Activated CD4-positive, alpha-beta T cell treated with anti-CD3 and anti-CD28 coated beads, Interleukin-2, Interleukin-6, amounts not matched to agents 100 ng/mL and 50 ng/mL, durations not matched to agents 16 hours and 8 hours (primary cell): ENCODE results near the gene PC.

Source experiments
- DNase-seq: peaks from one replicate; pipeline ENCODE4 v3.0.0-alpha.2; 2020

Gene PC

DNA sequence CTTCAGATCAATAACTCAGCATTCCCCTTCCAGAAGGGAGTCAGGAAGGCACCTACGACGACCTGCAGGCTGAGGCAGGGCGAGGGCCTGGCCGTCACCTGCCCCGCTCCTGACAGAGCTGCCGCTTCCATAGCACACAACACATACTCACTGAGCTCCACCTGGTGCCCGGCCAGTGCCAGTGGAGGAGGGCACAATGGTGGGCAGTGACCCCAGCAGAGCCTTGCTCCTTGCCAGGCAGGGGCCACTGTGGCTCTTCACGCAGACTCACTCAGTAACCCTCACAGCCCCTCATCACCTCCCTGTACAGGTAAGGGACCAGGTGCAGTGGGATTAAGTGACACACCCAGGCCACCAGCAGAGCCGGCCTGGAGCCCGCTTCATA is 76.7 kb downstream of the PC start:
- DNase-seq = no peak

DNA sequence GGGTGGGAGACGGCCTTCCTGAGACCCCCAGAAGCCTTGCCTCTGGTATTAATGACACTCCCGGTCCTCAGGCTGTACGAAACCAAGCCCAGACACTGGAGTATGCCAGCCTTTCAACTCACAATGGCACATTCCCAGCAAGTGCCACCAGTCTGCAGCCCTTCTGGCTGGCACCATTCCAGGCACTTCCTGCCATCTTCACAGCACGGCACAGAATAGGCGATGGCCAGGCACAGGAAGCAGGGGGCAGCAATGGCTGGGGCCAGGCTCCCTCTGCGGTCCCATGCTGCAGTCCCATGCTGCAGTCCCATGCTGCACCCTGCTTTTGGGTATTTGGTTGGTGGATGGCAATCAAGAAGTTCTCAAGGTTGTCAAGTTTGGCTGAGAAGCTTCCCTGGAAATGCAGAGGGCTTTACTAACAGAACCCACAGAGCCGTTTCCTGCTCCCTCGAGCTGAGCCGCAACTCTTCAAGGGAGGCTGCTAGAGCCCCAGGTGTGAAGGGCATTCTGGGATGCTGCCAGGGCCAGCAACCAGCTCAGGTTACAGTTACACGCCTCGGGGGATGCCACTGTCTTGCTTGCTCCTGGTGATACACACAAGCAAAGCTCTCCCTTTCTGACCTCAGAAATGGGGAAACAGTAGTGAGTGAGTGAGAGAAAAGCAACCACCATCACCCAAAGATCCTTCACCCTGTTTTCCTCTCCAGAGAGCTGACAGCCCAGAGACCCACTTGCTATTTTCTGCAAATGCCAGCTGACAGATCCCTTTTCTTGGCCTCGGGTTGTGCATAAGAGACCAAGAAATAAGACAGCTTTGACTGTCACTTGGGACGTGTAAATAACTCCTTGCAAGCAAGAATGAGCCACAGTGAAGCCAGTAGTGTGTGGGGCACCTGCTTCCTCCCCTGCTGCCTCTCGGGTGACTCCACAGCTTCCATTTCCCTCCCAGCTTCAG is 77.4 kb downstream of the PC start:
- DNase-seq = no peak

DNA sequence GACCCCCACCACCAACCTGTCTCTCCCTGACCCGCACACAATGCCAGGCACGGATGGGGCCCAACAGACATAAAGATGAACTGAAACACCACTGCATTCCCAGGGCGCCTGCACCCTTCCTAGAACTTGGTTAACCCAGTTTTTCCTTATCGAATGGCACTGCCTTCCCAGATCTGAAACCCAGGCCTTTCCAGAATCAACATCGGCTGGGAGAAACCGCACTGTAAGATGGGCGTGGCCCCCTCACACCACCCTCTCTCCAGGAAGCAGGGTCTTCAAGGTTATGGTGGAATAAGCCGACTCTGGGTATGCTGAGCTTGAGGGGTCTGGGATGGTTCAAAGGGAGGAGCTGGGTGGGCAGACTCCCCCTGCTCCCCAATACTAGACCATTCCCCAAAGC is 78.2 kb downstream of the PC start:
- DNase-seq = no peak

DNA sequence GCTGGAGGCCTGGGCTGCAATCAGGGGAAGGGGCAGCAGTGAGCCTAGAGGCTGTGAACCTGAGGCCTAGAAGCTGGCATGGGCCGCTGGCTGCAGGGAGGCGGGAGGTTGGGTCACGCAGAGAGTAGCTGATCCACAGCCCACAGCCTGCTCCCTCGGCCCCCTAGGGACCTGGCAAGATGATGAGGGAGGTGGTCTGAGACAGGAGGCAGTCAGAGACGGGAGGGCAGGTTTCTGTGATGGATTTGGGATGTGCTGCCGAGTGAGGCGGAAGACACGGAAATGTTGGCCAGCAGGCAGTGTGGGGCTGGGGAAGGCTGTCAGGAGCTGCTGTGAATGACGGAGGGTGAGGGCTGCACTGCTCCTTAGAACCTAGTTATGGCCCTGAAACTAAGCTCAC is 78.6 kb downstream of the PC start:
- no peak for DNase-seq

DNA sequence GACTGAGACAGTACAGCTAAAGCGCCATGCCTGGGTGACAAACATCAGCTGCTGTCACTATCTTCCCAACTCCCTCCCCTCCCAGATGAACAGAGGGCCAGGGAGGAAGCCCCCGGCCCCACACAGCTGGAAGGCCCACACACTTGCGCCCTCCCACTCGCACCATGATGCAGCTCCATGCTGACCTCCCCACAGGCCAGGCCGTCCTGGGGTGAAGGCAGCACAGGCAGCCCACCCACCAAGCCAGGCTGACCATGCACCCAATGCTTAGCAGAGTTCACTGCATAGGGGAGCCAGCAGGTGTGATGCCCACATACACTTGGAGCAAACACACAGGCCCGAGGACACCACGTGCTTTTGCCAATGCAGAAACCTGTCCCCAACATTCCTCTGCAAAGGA is 79.2 kb downstream of the PC start:
- DNase-seq = no peak

DNA sequence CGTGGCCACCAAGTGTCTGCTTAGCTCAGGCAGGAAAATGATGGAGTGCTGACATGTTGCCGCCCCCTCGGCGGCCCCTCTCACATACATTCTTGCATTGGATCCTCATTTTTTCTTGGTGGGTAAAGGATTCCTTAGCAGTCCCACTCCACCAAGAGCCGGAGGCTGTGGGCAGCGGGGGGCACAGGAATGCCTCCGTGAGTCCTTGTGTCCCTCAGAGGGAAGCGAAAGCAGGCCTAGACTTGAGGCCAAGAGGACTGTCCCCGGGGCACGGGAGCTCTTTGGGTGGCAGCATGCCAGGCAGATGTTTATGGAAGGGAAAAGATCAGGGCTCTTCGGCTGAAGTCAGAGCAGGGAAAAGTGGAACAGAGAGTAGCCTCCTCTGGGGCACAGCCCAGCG is 79.7 kb downstream of the PC start:
- no peak for DNase-seq

DNA sequence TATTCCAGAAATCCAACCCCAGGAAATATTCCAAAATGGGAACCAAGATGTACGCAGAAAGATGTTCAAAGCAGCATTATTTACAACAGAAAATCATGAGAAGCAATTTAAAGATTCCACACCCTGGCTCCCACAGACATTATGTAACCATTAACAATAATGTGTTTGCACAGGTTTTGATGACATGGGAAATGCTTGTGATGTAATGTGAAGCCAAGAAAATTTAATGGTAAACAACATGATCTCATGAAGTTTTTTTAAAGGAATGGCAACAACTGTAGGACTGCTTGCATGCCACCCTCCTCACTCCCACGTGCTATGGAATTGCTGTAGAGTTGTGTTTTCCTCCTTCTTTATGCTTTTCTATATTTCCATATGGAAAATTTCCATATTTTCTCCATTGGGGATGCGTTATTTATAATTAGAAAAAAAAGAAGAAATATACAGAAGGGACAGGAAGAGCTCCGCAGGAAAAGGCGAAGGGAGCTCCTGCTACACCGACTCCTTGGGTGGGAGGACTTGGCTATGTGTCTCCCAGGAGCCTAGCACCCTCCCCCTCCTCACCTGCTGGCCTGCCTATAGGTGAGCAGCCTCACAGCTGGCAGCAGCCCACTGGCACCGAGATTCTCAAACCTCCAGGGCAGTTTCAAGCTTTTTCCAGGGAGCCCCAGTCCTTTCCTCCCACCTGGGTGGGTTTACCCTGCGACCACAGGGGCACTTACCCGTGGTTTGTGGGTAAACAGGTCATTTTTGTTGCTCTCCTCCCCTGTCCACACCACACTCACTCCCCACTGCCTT is 80.4 kb downstream of the PC start:
- no peak for DNase-seq

DNA sequence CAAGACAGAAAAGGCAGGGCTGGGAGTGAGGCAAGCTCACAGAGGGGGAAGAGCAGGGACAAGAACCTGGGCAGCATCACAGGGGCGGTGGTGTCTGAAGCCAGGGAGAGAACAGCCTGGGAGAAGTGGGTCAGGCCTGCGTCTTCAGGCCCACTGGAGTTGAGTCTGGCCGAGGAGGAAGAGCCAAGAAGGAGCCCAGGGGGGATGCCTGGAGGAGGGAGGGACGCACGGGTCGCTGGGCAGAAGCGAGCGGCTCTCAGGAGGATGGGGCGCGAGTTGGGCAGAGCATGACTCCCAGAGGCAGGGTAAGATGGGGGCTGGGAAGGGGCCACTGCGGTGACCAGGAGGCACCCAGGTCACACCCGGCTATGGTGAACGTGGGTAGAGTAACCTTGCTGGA is 82.8 kb downstream of the PC start:
- no peak for DNase-seq

DNA sequence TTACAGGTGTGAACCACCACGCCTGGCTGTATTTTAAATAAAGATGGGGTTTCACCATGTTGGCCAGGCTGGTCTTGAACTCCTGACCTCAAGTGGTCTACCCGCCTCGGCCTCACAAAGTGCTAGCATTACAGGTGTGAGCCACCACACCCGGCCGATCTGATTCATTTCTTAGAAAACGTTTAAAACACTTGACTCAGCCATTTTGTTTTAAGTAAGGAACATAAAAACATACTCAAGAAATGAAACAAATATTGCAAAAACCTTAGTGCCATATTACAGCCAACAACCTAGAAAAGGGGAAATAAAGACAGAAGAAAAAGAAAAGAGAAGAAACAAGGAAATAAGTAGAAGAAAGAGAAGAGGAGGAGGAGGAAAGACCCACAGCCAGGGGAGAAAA is 84.0 kb downstream of the PC start:
- DNase-seq = no peak

DNA sequence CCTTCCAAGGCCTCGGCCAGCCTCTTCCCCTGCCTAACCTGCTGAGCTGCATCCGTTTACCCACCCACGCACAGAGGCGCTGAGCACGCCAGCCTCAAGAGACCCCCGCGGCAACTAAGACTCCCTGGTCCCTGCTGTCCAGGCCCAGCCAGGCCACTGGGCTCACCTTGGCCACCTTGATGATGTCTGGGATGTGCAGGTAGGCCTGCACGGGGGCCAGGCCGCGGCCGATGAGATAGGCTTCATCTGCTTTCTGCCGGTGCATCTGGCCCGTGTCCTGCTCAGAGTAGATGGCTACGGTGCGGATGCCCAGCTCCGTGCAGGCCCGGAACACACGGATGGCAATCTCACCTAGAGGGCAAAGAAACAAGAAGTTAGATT is 86.7 kb downstream of the PC start:
- DNase-seq = no peak

DNA sequence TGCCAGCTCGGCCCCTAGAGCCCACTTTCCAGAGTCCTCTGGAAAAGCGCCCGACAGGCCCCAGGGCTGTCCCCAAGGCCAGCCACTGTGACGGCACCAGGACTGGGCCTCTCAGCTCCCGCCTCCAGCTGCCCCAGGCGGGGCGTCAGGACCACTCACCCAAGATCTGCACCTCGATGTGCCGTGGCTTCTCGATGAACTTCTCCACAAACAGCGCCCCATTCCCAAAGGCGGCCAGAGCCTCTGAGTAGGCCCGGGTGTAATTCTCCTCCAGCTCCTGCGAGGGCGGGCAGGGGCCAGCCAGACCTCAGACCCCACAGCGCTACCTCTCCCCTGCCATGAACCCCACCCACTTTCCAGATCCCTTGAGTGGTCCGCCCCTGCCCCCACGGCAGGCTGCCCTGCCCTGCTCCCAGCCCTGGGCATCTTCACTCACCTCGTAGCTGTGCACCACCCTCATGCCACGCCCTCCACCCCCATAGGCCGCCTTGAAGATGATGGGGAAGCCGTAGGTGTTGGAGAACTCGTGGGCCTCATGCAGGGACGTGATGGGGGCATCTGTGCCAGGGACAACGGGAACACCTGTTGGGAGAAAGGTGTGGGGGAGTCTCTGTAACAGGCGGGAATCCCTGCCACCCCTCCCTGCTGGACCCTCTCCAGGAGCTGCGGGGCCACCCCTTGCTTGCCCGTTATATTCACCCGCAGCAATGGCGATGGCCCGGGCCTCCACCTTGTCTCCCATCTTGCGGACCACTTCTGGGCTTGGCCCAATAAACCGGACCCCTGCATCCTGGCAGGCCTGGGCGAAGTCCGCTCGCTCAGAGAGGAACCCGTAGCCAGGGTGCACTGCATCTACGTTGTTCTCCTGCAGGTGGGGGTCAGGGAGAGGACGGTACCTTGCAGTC is 87.3 kb downstream of the PC start:
- no peak for DNase-seq

DNA sequence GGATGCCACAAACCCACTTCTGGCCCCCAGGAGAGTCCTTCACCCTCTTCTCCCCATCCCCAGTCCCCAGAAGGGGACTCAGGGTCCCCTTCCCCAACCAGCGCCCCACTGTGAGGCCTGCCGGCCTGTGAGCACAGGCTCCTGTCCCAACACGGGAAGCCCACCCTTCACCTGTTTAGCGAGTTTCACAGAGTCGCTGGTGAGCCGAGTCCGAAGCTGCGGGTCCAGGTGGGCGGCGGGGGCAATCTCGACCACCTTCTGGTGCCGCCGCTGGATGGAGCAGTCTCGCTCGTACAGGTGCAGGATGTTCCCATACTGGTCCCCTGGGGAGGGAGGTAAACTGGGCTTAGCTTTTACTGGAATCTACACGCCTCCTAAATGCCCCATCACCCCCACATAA is 88.1 kb downstream of the PC start:
- no peak for DNase-seq

DNA sequence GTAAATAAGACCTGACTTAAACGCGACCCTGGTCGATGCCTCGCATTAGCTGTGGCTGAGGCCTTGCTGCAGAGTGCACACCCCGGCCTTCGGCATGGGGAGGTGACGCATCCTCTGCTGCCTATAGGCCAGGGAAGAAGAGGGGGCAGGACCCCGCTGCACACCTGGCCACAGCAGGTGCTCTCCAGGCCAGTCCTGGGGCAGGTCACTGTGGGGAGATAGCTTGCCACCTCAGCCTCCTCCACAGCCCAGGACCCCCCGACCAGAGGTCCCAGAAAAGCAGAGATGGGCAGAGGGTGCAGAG is 88.7 kb downstream of the PC start:
- no peak for DNase-seq

DNA sequence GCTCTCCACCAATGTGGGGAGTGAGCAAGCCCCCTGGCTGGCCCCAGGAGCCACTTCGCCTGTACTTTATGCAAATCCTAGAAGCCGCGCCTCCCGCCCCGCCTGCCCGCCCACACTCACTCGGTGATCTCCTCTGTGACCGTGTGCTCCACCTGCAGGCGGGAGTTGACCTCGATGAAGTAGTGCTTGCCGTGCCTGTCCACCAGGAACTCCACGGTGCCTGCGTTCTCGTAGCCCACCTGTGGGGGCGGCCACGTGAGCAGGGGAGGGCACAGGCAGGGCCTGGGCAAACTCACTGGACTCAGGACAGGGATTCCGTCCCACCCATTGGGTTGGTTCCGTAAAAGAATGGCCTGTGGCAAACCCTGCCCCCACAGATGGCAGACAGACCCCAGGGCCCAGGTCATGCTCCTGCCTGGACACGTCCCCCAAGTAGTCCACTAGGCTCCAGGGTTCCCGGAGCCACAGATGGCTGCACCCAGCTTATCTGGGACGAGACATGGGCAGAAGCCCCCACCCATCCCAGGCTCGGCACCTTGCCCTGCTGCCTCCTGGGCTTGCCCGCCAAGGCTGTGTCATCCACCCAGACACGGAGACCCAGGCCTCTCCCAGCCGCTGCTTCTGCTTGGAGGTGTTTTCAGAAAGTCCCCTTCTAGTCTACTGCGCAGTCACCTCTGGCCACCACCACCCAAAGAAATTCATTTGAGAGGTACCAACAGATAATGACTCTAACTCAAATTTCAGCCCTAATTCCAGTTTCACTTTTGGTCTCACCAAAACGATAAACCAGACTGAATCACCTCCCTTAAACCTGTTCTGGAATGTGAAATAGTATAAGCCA is 89.2 kb downstream of the PC start:
- DNase-seq = peak; percentile 85

DNA sequence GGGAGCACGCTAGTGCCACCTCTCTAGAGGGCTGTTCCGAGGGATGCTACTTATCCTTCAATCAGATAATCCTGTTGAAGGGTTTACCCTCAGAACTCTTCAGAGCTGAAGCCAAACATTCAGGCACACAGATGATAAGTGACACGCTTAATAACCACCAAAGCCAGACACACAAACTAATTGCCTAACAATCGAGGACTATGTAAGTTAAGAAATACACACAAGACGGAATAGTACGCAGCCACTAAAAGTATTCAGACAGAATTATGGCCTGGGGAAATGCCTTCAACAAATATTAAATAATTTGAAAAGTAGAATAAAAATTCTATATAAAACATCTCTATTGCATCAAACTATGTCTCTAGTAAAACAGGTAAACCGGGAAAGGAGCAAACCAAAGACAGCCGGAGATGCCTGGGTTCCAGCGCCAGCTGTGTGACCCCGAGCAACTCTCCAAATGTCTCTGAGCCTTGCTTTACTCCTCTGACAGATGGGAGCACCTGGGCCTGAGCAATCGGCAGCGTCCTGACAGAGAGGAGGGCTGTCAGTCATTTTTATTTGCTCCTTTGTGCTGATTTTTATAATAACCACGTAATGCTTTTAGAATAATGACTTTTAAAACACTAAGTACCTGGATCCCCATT is 90.0 kb downstream of the PC start:
- DNase-seq = no peak

DNA sequence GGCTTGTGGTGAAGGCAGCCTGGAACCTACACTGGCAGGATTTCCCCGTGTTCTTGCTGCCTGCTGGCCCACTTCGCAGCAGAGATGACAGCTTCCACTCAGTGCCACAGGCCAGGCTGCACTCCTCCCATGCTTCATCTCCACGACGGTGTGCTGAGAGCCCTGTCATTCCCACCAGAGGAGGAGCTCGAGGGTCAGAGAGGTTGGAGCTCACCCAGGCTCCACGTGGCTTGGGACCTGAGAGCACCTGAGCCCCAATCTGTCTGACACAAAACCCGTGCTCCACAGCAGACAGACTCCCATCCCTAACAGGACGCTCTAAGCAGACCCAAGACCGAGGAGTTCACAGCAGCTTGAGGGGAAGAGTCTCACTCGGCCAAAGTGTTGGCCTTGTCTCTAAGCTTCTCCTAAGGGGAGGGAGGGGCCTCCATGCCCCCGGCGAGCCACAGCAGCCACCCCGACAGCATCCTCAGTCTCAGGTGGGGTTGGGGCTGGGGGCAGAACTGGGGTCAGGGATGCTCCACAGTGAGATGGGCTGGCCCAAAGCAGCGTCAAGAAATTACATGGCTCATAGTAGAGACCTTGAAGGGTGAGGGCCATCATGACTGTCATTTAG is 90.7 kb downstream of the PC start:
- DNase-seq = no peak

DNA sequence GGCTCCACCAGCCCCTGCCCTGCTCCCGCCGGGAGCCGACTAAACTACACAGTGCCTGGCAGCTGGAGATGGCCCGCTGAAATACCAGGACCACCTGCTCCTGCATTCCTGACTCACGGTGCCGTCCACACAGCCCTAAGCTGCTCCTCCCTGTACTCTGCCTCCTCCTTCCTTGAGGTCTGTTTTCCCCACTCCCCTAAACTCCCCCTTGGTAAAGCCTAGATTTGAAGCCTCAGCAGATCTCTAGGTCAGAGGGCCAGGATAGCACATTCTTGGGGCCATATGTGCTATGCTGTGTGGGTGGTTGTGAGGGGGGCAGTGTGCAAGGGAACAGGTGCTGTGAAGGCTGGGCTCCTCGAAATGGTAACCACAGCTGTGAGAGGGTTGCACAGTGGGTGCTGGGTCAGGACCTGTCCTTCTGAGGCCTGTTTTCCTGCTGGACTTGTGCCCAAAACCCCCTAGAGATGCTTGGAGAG is 91.6 kb downstream of the PC start:
- DNase-seq = no peak

DNA sequence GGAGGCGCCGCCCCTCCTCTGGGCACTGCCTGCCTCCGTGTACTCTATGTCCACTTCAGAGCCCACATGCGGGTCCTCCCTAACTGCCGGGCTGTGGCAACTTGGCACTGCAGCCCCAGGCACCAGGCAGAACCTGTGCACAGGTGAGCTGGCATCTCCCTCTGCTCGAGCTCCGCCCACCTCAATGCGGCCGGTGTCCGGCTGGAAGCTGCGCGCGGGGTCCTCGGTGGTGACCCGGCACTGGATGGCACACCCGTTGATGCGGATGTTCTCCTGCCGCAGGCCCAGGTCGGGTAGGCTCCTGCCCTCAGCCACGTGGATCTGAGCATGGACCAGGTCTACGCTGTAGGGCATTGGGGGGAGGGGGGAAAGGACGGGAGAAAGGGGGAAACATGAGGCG is 92.2 kb downstream of the PC start:
- DNase-seq = no peak

DNA sequence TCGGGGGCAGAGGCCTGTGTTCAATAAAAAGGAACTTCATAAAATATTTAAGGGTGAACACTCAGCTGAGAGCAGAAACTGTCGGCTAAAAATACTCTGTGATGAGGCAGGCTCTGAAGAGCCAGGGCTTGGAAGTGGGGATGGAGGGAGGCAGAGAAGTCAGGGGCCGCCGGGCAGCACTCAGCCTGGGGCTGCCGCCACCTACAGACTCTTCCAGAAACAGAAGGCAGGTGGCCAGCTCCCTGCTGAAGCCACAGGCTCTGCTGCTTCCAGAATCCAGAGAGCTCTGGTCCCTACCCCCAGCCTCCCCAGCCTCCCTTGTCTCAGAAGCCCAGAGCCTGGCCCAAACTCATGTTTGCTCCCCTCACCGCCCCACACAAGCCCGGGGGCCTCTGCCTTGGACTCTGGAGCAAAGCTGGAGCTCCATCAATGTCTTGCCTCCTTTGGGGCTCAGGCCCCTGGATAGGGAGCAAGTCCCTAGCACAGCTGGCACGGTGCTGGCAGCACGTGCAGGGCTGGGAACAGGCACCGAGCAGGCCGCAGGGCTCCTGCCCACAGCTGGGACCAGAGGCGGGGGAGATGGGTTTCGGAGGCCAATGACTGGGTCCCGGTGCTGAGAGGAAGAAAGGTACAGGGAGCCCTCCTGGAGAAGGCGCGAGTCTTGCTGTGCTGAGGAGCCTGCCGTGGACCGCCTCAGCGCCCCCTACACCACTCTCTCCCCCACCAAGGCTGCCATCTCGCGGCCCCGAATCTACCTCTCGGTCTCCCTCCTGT is 93.1 kb downstream of the PC start:
- DNase-seq = no peak

DNA sequence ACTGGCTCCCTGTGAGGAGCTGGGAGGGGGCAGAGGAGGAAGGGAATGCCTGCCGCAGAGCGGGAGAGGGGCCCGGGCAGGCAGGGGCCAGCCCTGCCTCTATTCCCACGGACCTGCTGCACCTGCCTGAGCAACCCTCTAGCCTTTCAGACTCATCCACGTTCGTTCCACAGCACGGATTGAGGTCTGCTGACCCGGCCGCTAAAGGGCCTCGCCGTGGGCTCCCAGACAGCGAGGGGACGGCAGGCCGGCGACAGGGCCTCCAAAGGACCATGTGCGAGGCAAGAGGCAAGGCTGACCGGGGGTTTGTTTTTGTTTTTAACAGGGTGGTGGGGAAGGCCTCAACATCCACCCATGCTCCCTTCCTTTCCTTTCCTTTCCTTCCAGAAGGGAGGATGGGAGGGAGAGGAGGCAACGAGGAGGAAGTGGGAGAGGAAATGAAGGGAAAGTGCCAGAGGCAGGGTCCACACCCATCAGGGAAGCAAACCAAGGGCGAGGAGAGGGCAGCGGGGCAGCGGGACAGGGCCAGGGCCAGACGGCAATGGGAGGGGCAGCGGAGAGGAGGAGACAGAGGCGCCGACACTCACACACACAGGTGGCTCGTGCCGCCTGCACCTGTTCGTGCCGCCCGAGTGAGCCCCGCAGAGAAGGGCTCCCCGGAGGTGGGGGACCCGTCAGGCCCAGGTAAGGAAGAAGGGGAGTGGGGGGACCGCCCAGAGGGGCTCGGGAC is 93.8 kb downstream of the PC start:
- DNase-seq = no peak
